ENCODE data around the gene RAPGEF6.

The RAPGEF6 gene

DNA sequence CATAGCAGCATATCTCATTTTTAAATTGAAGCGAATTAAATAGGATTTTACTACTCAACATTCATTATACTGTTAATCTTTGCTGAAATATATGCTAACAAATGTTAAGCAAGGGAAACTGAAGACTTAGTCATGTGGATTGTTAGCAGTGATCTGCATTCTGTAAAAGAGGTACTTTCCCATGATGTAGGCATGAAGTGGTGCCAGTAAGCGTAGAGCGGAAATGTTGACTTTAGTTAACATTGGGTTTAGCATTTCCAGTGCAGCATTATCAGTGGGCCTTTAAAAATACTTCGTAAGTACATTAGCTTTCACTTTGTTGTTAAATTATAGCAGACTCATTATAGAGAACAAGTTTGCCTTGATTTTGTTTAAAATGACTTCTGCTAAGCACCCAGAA, 240.9 kb downstream of the RAPGEF6 start:
- peaks cover 41% of the 10 kb centered on the region for H3K36me3 ChIP-seq (replicated peaks; ENCODE audit: low read depth, low read length)
- H2AFZ ChIP-seq (ENCODE audit: low read depth, low read length) = no peak overlapping the region
- peak overlapping the region; percentile 93 for H3K27ac ChIP-seq (ENCODE audit: low read length)
- peaks cover 80% of the 10 kb centered on the region for H3K79me2 ChIP-seq (ENCODE audit: low read length)
- peak overlapping the region; percentile 76 for H3K4me2 ChIP-seq (ENCODE audit: low read length)
- peak overlapping the region; percentile 34 for H3K4me3 ChIP-seq (ENCODE audit: low read length)
- no peaks in the 10 kb centered on the region for H3K27me3 ChIP-seq (ENCODE audit: low read depth, low read length)
- TF ChIP-seq, protein P1, sequence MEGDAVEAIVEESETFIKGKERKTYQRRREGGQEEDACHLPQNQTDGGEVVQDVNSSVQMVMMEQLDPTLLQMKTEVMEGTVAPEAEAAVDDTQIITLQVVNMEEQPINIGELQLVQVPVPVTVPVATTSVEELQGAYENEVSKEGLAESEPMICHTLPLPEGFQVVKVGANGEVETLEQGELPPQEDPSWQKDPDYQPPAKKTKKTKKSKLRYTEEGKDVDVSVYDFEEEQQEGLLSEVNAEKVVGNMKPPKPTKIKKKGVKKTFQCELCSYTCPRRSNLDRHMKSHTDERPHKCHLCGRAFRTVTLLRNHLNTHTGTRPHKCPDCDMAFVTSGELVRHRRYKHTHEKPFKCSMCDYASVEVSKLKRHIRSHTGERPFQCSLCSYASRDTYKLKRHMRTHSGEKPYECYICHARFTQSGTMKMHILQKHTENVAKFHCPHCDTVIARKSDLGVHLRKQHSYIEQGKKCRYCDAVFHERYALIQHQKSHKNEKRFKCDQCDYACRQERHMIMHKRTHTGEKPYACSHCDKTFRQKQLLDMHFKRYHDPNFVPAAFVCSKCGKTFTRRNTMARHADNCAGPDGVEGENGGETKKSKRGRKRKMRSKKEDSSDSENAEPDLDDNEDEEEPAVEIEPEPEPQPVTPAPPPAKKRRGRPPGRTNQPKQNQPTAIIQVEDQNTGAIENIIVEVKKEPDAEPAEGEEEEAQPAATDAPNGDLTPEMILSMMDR (IDR thresholded peaks at IDR 0.05; ENCODE audit: low read depth, low read length) = no peak
- no peak for TF ChIP-seq EZH2phosphoT487 (IDR thresholded peaks at IDR 0.05; ENCODE audit: low read depth)
- H3K9me3 ChIP-seq (ENCODE audit: insufficient read depth, low read length) = no peaks in the 10 kb centered on the region
- H3K4me1 ChIP-seq (ENCODE audit: low read length) = peaks cover 82% of the 10 kb centered on the region
- peak overlapping the region; percentile 59 for H3K9ac ChIP-seq (ENCODE audit: low read length)
- 0 out of 2 replicates have a peak, but pooled peaks cover 2% of the 10 kb centered on the region for H4K20me1 ChIP-seq (ENCODE audit: insufficient read depth, low read length)

- peak overlapping the region; percentile 53 for H3K4me2 ChIP-seq (ENCODE audit: low read length)
- TF ChIP-seq, protein P1 (IDR thresholded peaks at IDR 0.05; ENCODE audit: low read depth, low read length) = no peak
- TF ChIP-seq EZH2phosphoT487 (IDR thresholded peaks at IDR 0.05; ENCODE audit: low read depth) = no peak
- peaks cover 83% of the 10 kb centered on the region for H3K4me1 ChIP-seq (ENCODE audit: low read length)
- peaks cover 86% of the 10 kb centered on the region for H3K79me2 ChIP-seq (ENCODE audit: low read length)
- H3K27me3 ChIP-seq (ENCODE audit: low read depth, low read length) = no peaks in the 10 kb centered on the region
- no peak overlapping the region for H2AFZ ChIP-seq (ENCODE audit: low read depth, low read length)
- H3K9me3 ChIP-seq (ENCODE audit: insufficient read depth, low read length) = no peaks in the 10 kb centered on the region
- peaks cover 36% of the 10 kb centered on the region for H3K36me3 ChIP-seq (replicated peaks; ENCODE audit: low read depth, low read length)
- H3K27ac ChIP-seq (ENCODE audit: low read length) = peak overlapping the region; percentile 93
- peak overlapping the region; percentile 34; the same call in 1 of the 2 replicates for H3K4me3 ChIP-seq (ENCODE audit: low read length)
- 0 out of 2 replicates have a peak, but pooled peaks cover 7% of the 10 kb centered on the region for H4K20me1 ChIP-seq (ENCODE audit: insufficient read depth, low read length)
- H3K9ac ChIP-seq (ENCODE audit: low read length) = peak overlapping the region; percentile 59
Measured at GRCh38 chr5:131393498-131393968, 241.5 kb downstream of the RAPGEF6 start.

- TF ChIP-seq, protein P1 (IDR thresholded peaks at IDR 0.05; ENCODE audit: low read depth, low read length) = no peak
- no peak for TF ChIP-seq EZH2phosphoT487 (IDR thresholded peaks at IDR 0.05; ENCODE audit: low read depth)
- H3K27me3 ChIP-seq (ENCODE audit: low read depth, low read length) = no peaks in the 10 kb centered on the region
- peaks cover 89% of the 10 kb centered on the region for H3K79me2 ChIP-seq (ENCODE audit: low read length)
- peak overlapping the region; percentile 59; the same call in 1 of the 2 replicates for H3K9ac ChIP-seq (ENCODE audit: low read length)
- H3K36me3 ChIP-seq (replicated peaks; ENCODE audit: low read depth, low read length) = peaks cover 28% of the 10 kb centered on the region
- H3K27ac ChIP-seq (ENCODE audit: low read length) = peak overlapping the region; percentile 93
- H2AFZ ChIP-seq (ENCODE audit: low read depth, low read length) = no peak overlapping the region
- no peaks in the 10 kb centered on the region for H3K9me3 ChIP-seq (ENCODE audit: insufficient read depth, low read length)
- no peak overlapping the region for H3K4me3 ChIP-seq (ENCODE audit: low read length)
- H4K20me1 ChIP-seq (ENCODE audit: insufficient read depth, low read length) = 0 out of 2 replicates have a peak, but pooled peaks cover 10% of the 10 kb centered on the region
- H3K4me2 ChIP-seq (ENCODE audit: low read length) = peak overlapping the region; percentile 53; the same call in 1 of the 2 replicates
- H3K4me1 ChIP-seq (ENCODE audit: low read length) = peaks cover 87% of the 10 kb centered on the region
Measured at GRCh38 chr5:131392466-131393095, 242.4 kb downstream of the RAPGEF6 start.

GRCh38 chr5:131389869-131390265, 245.2 kb downstream of the RAPGEF6 start:
- H3K4me1 ChIP-seq (ENCODE audit: low read length) = peaks cover 84% of the 10 kb centered on the region
- H3K9me3 ChIP-seq (ENCODE audit: insufficient read depth, low read length) = no peaks in the 10 kb centered on the region
- peak overlapping the region; percentile 33; the same call in 1 of the 2 replicates for H3K9ac ChIP-seq (ENCODE audit: low read length)
- H2AFZ ChIP-seq (ENCODE audit: low read depth, low read length) = no peak overlapping the region
- peaks cover 26% of the 10 kb centered on the region for H3K36me3 ChIP-seq (replicated peaks; ENCODE audit: low read depth, low read length)
- peak overlapping the region; percentile 92 for H3K27ac ChIP-seq (ENCODE audit: low read length)
- H3K4me3 ChIP-seq (ENCODE audit: low read length) = no peak overlapping the region; the same call in 1 of the 2 replicates
- peaks cover 32% of the 10 kb centered on the region for H4K20me1 ChIP-seq (ENCODE audit: insufficient read depth, low read length)
- H3K4me2 ChIP-seq (ENCODE audit: low read length) = peak overlapping the region; percentile 50
- H3K79me2 ChIP-seq (ENCODE audit: low read length) = peaks cover 94% of the 10 kb centered on the region
- H3K27me3 ChIP-seq (ENCODE audit: low read depth, low read length) = no peaks in the 10 kb centered on the region
- no peak for TF ChIP-seq EZH2phosphoT487 (IDR thresholded peaks at IDR 0.05; ENCODE audit: low read depth)
- TF ChIP-seq, protein P1 (IDR thresholded peaks at IDR 0.05; ENCODE audit: low read depth, low read length) = no peak
